Stimulated activated CD8-positive, alpha-beta memory T cell treated with anti-CD3 and anti-CD28 coated beads, Interleukin-2, amount 100 ng/mL, for 1 hour (primary cell): ENCODE measurements around the gene PRMT2.

ENCODE experiments used
- DNase-seq, 2 donors: peaks; one replicate each; pipeline ENCODE4 v3.0.0-alpha.2; 2020; ENCODE audit warnings: low read depth in 2 of 2

PRMT2 gene

GRCh38 chr21:46641656-46642055, 6.2 kb downstream of the PRMT2 start:
- DNase-seq = no peak

- no peak for DNase-seq
Measured at GRCh38 chr21:46643379-46644177, 8.1 kb downstream of the PRMT2 start.

- no peak for DNase-seq
Measured at GRCh38 chr21:46645840-46646239, 10.4 kb downstream of the PRMT2 start.

- DNase-seq = no peak
Measured at GRCh38 chr21:46646541-46647154, 11.2 kb downstream of the PRMT2 start.

- DNase-seq = no peak
Measured at GRCh38 chr21:46648539-46648938, 13.1 kb downstream of the PRMT2 start.

GRCh38 chr21:46649356-46649755, 13.9 kb downstream of the PRMT2 start:
- DNase-seq = no peak

- DNase-seq = no peak
Measured at GRCh38 chr21:46650476-46651098, 15.1 kb downstream of the PRMT2 start.

GRCh38 chr21:46651121-46651520, 15.6 kb downstream of the PRMT2 start:
- DNase-seq = no peak

- no peak for DNase-seq
Measured at GRCh38 chr21:46655230-46655629, 19.8 kb downstream of the PRMT2 start.

GRCh38 chr21:46656820-46657219, 21.3 kb downstream of the PRMT2 start:
- DNase-seq = no peak

GRCh38 chr21:46660505-46660904, 25.0 kb downstream of the PRMT2 start:
- no peak for DNase-seq

- no peak for DNase-seq
Measured at GRCh38 chr21:46661211-46661625, 25.7 kb downstream of the PRMT2 start.

GRCh38 chr21:46661642-46662366, 26.3 kb downstream of the PRMT2 start:
- DNase-seq = no peak

- no peak for DNase-seq
Measured at GRCh38 chr21:46662367-46662654, 26.8 kb downstream of the PRMT2 start.

GRCh38 chr21:46662765-46663500, 27.5 kb downstream of the PRMT2 start:
- no peak for DNase-seq

- DNase-seq = no peak
Measured at GRCh38 chr21:46663754-46664153, 28.3 kb downstream of the PRMT2 start.

GRCh38 chr21:46664316-46664995, 29.0 kb downstream of the PRMT2 start:
- DNase-seq = no peak

- DNase-seq = no peak
Measured at GRCh38 chr21:46665566-46665965, 30.1 kb downstream of the PRMT2 start.

- DNase-seq = no peak
Measured at GRCh38 chr21:46666941-46667740, 31.7 kb downstream of the PRMT2 start.

GRCh38 chr21:46667741-46668380, 32.4 kb downstream of the PRMT2 start:
- no peak for DNase-seq
